AG04449 (cell line): ENCODE results near the gene SASH1.
"Not testable (repeated sequence)": the region's sequence is repeated elsewhere in the genome, so short reads cannot be mapped to it uniquely, and the experiment has no call there.

Source experiments
- CTCF ChIA-PET: fragments of 350-600 bp; formaldehyde crosslinking; extraction: SDS; loops from one replicate; lab custom pipeline; 2021; ENCODE audit warnings: antibody characterized with exemption; lab: Yijun Ruan, JAX
- POLR2A ChIA-PET: fragments of 400-600, 350-600 bp; formaldehyde crosslinking; extraction: SDS; loops from one replicate; lab custom pipeline; 2020; ENCODE audit warnings: antibody characterized with exemption, inconsistent platforms; lab: Yijun Ruan, JAX
- DNase-seq: peaks from one replicate; pipeline ENCODE4 v3.0.0-alpha.2; 2010; ENCODE audit warnings: low read depth, low spot score
- H3K4me3 ChIP-seq: 2 replicates; pipeline ENCODE4 v1.5.1; 2011; ENCODE audit warnings: low read depth, mild to moderate bottlenecking, control low read depth, low read length
- CTCF ChIP-seq: IDR thresholded peaks from one replicate; pipeline ENCODE4 v1.5.1; 2011; ENCODE audit warnings: mild to moderate bottlenecking, moderate library complexity, low read length, control low read depth, inconsistent platforms; ENCODE audit not compliant: insufficient read depth; ENCODE audit errors: missing control alignments

SASH1 gene

GRCh38 chr6:148375401-148375800 lies 32.8 kb downstream of the SASH1 start:
- ChIA-PET POLR2A (no interaction called here), CTCF (interaction anchor here (1.2 kb wide), 1 partner anchor 8 kb away, joined by 4 read pairs; no protein-coding TSS in a partner anchor)
- DNase-seq = no peak
- TF ChIP-seq CTCF = no peak
- no peak overlapping the region for H3K4me3 ChIP-seq

GRCh38 chr6:148379481-148379880 lies 36.8 kb downstream of the SASH1 start:
- POLR2A ChIA-PET = no interaction called here
- CTCF ChIA-PET = interaction anchor here (1.0 kb wide), 1 partner anchor 15 kb away, joined by 4 read pairs; no protein-coding TSS in a partner anchor
- H3K4me3 ChIP-seq = no peak overlapping the region
- no peak for TF ChIP-seq CTCF
- no peak for DNase-seq

GRCh38 chr6:148379966-148380713 lies 37.5 kb downstream of the SASH1 start:
- H3K4me3 ChIP-seq = no peak overlapping the region
- TF ChIP-seq CTCF = no peak
- POLR2A ChIA-PET = no interaction called here
- no peak for DNase-seq
- CTCF ChIA-PET = interaction anchor here (1.0 to 1.6 kb wide), 3 partner anchors 9 to 16 kb away, joined by 3 to 5 read pairs (median 4); no protein-coding TSS in a partner anchor

GRCh38 chr6:148382051-148382450 lies 39.4 kb downstream of the SASH1 start:
- H3K4me3 ChIP-seq, POLR2A ChIA-PET, CTCF ChIA-PET, DNase-seq: not testable (repeated sequence)

- no peak overlapping the region for H3K4me3 ChIP-seq
- CTCF ChIA-PET = no interaction called here
- POLR2A ChIA-PET = no interaction called here
- DNase-seq = no peak
- no peak for TF ChIP-seq CTCF
Measured at GRCh38 chr6:148382861-148383260, 40.2 kb downstream of the SASH1 start.

GRCh38 chr6:148383658-148384368 lies 41.2 kb downstream of the SASH1 start:
- ChIA-PET POLR2A (no interaction called here), CTCF (no interaction called here)
- no peak overlapping the region for H3K4me3 ChIP-seq
- no peak for DNase-seq
- no peak for TF ChIP-seq CTCF
